Measurements from ENCODE around the gene FAM229B.
"Not testable (repeated sequence)": the region's sequence is repeated elsewhere in the genome, so short reads cannot be mapped to it uniquely, and the experiment has no call there.

FAM229B gene

DNA sequence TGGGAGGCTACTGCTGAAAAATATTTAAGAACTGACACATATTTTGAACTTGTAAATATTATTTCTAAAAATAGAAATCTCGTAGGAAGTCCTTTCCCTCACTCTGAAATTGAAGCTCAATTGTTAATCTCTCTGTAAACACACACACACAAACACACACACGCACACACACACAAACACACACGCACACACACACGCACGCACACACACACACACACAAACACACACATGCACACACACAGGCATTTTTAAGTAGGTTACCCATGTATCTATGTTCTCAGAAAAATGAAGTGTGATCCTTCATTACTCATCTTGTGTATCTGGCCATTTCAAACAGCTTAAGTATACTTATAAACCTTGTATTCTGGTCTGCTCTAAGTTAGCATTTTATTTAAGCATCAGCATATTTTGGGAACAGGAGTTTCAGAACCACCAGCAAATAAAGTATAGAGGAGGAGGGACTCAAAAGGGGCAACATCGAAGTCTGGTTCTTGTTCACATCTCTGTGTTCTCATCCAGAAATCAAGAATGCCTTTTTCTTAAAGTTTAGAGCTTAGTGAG lies 21.9 kb upstream of the FAM229B start:
- DNase-seq: no peak

DNA sequence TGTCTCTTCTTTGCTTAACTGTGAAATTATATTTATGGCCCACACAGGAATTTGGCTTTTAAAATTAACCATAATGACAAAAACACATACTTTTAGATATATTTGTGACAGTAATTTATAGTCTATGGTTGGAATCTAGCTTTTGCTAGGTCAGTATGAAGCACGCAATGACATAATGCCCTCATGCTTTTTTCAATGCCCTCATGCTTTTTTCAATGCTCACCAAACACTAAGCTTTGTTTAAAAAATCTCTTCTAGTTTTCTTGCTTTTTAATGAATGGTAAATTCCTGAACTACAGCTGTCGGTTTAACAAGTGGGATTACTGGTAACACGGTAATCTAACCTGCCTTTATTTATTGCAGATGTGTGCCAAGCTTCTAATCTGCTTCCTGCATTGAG lies 20.8 kb upstream of the FAM229B start:
- no peak for DNase-seq

DNA sequence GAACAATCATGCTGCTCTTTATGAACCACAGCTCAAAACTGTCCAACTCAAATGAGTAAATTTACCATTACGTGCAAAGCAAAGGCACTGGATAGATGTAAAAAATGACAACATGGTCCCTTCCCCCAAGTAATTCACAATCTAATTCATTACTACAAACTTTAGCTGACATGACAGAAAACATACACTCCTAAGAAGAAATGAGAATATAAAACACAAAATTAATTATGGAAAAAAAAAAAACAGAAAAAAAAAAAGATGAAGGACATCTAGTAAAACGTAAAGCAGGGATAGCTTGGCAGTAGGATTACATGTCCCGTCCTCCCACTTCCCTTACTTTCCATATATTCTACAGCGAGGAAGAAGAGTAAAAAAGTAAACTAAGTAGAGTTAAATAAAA lies 5.8 kb upstream of the FAM229B start:
- no peak for DNase-seq

DNA sequence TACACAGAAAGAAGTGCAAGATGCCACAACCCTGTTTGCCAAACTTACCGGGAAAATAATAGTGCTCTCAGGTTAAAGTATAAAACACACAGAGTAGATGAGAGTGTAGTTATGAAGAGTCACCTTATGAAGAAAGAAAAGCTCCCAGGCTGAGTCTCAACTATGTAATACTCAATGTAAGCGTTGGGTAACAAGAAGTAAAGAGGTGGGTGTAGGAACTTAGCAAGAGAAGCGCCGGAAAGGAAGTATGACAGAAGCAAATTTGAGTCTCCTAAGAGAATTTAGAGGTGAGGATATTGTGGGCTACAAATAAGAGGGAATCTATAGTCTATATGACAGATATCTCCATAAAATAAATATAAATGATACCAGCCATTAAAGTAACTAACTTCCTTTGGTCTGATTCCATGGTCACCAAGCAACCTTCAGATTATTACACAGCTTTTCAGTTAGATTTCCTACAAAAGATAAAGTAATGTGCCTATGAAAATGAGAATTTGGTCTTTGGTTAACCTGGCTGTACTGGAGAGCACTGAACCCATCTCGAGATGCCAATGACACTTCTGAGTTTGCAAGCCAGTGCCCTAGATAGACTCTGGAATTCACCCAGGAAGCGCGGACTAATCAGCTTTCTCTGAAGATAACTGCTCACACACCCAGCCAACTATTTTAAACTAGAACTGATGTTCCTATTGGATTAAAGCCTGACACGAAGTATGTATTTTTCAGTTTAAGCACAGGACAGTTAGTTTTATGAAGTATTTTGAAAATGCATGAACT lies 1.9 kb upstream of the FAM229B start:
- no peak for DNase-seq

DNA sequence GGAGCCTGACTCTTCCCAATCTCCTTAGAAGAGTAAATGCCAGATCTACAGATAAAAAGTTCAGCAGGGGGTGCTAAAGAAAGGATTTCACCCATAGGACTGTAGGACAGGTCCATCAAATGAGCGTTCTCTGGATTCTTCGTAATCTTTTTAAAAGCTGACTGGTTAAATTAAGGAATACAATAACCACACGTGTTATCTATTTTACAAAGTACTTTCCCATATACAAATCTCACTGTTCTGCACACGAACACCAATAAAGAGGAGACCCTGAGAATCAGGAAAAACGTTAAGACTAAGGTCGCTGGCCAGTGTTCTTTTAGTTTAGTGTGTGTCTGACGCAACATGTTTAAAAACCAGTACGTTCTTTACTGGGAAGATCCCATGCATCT lies 651 bp upstream of the FAM229B start:
- peak; percentile 40 for DNase-seq

DNA sequence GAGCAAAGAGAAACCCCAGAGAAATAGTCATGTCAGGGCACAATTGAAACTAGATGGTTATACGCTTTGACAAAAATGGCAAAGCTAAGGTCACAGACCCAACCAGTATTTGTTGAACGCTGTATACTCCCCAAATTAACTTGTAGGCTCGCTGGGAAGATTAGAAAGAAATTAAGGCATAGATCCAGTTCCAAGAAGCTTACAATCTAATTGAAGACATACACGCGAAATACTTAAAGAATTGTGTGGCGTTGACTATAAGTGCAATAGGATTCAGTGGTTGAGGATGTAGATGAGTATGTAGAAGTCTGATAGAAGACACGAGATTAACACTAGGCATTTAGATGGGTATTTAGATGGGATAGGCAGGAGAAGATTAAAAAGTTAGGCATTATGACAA lies 525 bp downstream of the FAM229B start:
- no peak for DNase-seq

DNA sequence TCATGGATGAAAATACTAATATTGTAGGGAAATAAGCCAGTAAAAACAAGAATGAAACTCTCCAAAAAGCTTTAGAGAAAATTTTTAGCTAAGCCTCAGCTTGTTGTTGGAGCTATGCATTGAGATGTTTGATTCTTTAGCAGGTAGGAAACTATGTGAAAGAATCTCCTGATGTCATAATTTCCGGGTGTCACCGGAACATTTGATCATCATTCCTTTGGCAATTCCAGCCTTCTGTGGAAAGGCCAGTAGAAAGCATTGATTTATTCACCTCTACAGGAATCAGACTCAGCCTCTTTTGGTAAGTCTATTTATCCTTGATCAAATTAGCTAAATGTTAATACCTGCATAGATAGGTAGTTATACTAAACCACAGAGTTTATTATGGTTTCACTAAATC lies 9.5 kb downstream of the FAM229B start:
- no peak for DNase-seq

DNA sequence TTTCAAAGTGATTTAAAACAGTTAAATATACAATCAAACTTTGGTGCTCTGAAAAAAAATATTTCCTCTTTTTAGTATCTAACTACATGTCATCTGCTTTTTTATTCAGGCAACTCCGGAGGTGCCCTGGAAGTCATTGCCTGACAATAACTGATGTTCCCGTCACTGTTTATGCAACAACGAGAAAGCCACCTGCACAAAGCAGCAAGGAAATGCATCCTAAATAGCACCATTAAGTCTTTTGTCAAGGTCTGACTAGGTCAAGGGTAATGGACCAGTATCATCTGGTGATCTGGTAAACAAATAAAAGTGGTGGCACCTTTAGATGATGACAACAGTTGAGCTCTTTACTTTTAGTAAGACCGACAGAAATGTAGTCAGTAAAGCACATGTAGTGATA lies 13.2 kb downstream of the FAM229B start:
- no peak for DNase-seq

DNA sequence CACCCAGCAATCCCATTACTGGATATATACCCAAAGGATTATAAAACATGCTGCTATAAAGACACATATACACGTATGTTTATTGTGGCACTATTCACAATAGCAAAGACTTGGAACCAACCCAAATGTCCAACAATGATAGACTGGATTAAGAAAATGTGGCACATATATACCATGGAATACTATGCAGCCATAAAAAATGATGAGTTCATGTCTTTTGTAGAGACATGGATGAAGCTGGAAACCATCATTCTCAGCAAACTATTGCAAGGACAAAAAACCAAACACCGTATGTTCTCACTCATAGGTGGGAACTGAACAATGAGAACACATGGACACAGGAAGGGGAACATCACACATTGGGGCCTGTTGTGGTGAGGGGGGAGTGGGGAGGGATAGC lies 18.6 kb downstream of the FAM229B start:
- not testable (repeated sequence) for DNase-seq

DNA sequence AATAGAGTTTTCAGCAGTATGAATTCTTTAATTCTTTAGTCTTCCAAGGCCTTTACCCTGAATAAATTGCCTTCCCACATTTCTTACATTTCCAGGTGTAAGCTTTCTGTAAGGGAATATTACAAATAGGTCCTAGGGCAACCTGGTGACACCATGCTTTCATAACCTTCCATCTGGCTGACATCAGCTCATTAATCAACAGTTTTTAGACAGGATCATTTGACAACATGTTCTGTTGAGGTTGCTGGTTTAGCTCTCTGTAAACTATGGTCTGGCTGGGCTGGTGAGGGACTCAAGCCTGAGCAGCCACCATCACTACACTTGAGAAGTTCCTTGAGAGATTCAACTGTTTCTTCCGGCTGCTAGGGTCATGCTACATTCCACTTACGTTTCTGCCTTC lies 19.2 kb downstream of the FAM229B start:
- DNase-seq: no peak

DNA sequence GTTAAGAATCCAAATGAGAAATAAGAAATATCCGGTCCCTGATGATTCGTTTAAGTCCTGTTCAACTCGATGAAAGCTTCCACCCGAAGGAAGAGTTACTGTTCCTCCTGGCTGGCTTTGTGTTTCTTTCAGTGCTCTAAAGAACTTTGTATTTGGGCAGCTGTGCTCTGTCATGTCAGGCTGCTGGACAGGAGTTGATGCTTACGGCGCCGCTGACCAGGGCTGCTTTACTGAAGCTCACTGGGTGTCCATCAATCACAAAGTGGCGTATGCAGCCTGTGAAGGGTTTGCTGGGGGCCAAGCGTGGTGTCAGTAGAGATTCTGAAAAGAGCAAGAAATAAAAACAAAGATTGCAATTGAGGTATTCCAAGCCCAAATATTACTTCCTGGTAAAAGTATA lies 21.9 kb downstream of the FAM229B start:
- no peak for DNase-seq

DNA sequence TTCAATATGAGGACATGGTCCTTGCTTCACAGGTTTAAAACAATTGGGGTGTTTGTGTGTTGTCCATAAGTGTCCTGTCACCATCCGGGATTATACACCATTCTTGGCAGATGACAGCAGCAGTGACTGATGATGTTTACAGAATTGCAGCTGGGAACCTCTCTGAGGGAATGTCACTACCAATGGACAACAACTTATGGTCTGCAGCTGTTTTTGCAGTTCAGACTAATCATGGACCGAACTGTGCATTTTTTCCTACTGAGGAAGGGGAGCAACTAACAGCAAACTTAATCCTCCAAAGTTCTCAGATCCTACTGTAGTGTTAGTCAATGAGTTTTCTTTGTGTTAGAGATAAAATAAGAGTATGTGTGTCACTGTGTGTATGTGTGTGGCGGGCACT lies 26.0 kb downstream of the FAM229B start:
- DNase-seq: no peak

DNA sequence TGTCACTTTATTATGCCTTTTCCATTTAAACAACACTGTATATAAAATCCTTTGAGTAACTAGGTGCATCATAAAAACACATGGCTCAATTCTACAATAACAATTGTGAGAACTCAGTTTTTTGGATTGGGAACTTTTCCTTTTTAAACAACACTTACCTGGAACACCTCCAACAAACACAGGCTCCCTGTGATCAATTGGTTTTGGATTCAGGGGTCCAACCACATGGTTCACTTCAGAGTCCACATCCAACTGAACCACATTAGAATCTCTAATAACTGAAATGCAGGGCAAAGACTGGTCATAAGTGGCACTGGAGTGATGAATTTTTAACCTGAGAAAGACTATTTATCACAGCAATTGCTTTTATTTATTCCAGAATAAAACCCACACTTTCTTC lies 26.5 kb downstream of the FAM229B start:
- no peak for DNase-seq

DNA sequence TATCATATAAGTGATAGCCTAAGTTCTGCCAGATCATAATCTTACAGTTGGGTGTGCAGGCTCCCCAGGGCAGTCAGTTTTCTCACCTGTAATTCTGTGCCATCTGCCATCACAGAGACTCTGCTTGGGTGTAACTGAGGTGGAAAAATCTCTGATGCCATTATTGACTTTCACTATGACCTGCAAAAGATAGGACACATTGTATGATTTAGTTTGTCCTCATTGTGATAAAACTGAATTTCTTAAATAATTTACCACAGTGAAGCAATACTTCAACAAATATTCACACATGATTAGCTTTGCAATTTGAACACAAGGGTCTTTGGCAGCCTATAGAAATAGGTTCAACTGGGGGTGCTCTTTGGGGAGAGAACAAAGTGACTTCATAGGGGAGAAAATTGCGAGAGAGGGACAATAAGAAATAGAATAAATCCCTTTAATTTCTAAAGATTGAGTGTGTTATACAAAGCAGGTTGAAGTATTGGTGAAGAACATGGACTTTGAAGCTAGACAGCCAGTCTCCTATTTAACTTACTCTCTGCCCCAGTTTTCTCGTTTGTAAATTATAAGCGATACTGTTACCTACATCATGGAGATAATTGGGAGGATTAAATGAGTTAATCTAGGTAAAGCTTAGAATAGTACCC lies 27.3 kb downstream of the FAM229B start:
- no peak for DNase-seq

DNA sequence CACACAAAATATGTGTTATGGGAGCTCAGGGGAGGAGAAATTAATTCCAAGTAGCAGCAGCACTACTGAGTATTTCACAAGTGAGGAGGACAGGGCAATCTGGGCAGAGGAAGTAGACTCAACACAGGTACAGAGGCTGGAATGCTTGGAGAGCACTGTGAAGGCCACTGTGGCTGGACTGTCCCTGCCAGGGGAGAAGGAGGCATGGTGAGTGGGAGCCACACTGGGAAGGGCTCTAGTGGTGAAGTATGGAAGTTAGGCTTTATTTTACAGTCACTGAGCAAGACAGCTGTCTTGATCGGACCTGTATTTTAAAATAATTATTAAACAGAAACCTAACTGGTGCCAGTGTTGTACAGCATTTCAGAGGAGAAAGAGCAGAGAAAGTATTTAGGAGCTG lies 28.8 kb downstream of the FAM229B start:
- no peak for DNase-seq

DNA sequence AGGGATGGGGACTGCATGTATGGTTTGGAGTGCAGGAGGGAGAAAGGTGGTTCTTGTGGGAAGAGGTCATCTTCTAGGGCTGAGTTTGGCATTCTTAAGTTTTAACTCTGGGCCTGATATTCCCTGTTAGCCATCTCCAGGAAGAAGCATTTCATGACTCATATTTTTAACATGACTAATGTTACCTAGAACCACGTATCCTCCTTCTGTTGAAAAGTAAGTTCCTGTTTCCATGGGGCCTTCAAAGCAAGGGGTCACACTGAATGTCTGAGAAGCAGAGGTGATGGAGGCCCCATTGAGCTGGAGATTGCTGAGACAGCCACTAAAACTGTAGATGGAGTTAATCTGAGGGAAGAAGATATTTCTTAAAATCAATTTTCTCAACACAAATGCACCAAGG lies 30.2 kb downstream of the FAM229B start:
- DNase-seq: no peak

DNA sequence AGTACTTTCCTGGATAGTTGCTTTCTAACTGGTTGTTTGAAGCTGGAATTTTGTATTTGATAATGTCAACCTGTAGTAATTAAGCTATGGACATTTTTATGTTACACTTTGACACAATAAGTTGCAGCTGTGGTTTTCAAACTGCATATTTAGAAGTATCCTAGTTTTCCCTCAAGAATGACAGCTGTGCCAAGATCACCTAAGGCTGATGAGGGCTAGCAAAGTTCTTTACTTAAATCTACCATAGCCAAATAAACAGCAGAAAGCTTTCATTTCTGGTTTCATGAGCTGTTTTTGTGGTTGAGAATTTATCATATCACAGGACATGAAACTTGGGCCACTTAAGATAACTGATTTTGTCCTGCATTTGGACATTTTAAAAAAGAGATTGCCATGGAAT lies 30.6 kb downstream of the FAM229B start:
- DNase-seq: no peak

DNA sequence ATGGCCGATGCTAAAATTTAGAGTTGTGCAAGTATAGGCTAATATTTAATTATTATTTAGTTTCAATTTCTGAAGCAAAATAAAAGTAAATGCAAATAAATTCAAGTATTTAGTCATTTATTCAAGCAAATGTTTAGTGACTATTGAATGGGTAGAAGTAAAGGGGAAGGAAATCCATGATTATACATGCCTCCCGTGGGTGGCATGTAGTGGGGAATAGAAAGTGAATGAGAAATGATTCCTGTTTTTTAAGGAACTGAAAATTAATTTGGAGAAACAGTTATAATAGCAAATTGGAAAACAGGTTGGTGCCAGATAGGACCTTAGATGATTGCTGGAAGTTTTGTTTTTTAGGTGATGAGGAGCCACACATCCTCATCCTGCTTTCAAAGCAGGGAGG lies 35.4 kb downstream of the FAM229B start:
- DNase-seq: no peak

DNA sequence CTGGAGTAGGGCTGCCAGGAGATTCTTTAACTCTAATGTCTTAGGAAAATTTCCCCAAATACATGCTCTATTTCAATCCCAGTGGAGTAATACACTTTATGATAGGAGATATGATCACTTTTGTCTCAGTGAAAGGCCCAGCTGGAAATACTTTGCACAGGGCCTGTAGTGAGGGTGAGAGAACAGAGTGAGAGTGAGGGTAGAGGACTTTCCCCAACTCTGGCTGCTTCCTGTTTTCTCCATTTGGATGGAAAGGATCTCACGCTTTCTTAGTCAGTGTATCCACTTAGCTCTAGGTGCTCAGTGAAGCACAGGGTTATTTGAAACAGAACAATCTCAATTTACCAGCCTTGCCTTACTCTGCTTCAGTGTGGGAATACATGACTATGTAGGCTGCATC lies 36.6 kb downstream of the FAM229B start:
- DNase-seq: no peak

DNA sequence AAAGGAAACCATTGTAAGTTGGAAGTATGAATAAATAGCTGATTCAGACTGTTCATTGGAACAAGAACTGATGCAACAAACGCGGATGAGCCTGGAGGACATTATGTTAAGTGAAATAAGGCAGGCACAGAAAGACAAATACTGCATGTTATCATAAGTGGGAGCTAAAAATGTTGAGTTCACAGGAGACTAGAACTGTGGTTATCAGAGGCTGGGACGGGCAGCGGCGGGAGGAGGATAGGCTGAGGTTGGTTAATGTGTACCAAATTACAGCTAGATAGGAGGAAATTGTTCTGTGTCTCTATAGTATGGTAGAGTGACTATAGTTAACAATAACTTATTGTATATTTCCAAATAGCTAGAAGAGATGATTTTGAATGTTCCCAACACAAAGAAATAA lies 40.8 kb downstream of the FAM229B start:
- no peak for DNase-seq

DNA sequence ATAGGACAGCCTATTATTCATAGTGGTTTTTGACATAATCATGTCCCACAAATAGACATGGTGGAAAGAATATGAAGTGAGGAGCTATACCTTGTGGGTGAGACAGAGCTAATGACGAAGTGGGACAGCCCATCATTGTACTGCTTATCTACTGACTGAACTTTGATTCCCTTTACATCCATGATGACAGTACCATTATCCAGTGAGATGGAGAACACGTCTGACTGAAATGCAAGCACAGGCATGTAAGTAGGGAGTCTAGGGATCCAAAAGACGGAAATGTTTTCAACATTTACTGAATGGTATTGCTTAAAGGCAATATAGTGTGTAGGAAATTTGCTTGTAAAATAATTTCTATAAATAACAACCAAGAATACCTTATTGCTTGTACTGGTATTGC lies 43.5 kb downstream of the FAM229B start:
- no peak for DNase-seq

DNA sequence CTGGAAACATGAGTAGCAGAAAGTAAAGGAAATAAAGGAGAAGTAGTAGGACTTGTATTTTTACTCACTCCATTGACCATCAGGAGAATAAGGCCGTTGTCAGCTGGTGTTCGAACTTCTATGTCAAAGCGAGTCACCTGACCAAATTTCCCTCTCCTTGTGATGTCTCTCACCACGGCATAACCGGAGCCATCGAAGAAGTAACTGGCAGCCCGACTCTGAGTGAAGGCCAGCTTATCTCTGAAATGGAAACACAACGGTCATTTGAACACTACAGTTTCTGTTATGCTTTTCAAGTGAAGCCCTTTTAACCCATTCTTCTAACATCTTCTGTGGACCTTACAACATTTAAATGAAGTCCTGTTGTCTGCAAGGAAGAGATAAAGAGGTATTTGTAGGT lies 51.7 kb downstream of the FAM229B start:
- DNase-seq: no peak

DNA sequence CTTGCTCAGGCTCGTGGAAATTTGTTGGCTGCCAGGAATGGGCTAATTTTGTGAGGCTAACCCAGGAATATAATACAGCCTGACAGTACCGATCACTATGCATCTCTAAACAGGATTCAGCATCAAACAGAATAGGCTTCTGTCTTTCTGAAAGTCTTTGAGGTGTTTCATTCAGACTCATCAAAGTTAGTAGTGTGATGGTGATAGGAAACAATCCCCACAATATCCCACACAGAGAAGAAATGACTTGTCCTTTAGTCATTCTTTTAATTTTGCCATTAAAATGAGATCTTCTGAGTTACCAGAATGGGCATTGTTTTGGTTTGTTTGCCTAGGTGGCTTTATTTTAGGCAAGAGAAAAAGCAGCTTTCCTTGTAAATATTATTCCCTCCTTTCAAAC lies 54.3 kb downstream of the FAM229B start:
- DNase-seq: no peak

DNA sequence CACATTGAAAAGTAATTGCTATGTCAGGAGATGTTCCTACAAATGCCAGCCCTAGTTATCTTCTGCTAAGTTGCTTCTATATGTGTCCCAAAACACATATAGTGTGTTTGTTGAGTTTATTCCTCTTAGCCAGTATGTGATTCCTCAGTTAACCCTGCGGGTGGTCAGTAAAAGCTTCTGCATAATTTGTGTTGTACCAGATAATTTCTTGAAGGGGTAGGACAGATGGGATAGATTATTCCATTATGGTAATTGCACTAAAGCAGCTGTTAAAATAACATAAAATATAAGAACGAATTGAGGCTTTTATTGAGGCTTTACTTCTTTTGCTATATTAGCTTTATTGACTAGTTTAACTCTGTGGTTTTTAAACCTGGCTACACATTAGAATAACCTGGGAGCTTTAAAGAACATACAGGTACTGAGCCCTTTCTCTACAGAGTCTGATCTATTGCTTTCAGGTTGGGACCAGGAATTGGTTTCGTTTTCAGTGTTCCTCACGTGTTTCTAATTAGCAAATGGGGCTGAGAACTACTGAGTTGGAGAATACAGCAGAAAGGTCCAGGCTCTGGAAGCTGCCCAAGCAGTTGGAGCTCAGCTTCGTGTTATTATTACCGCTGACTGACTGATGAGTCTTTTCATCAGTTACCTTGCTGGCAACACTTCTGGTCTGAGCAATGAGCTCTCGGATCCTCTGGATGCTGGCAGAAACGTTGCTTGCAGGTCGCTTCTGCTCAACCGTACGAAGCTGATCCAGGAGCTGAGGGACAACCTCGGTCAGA lies 56.9 kb downstream of the FAM229B start:
- peak; percentile 91 for DNase-seq

All from NCI-H1694 treated with DMSO at 0.1 percent for 48 hours (cell line).